ENCODE results near the gene CHEK1. TPM values are rescaled to one million over a fixed set of nuclear protein-coding genes. Genes with fewer than 3 reads are reported as not detected.

The CHEK1 gene
- polyA plus RNA-seq, 1 donor (not counting 4 experiments of a cell fraction or from before 2014, with no cell fraction given) = 38.2 TPM

- H3K9ac ChIP-seq (ENCODE audit: control insufficient read depth, extremely low read depth, insufficient read depth, low read length) = no peak overlapping the region
- H3K4me2 ChIP-seq (ENCODE audit: control insufficient read depth, extremely low read depth, insufficient read depth, low read depth, low read length) = no peak overlapping the region
- no peak overlapping the region for H3K4me3 ChIP-seq (ENCODE audit: control insufficient read depth in 2 of 3, extremely low read depth in 1 of 3, insufficient read depth in 2 of 3, low read depth in 1 of 3, low read length in 3 of 3)
- dilution Hi-C loops (cut with MboI; ENCODE audit: extremely low pct_ligation_motif_present, low sequenced_read_pairs) = no loop called here
- H3K9me1 ChIP-seq (ENCODE audit: control insufficient read depth, extremely low read depth, insufficient read depth, low read length) = no peaks in the 10 kb centered on the region
- H3K27ac ChIP-seq (ENCODE audit: control insufficient read depth, insufficient read depth, low read length) = no peak overlapping the region
- H3K79me2 ChIP-seq (ENCODE audit: control insufficient read depth, insufficient read depth, low read length) = no peaks in the 10 kb centered on the region
- no peak overlapping the region for H2AFZ ChIP-seq (ENCODE audit: control insufficient read depth, low read length)
- peaks cover 33 to 37% of the 10 kb centered on the region in 2 experiments for H3K36me3 ChIP-seq (ENCODE audit: control insufficient read depth in 2 of 2, extremely low read depth in 1 of 2, insufficient read depth in 2 of 2, low read length in 2 of 2)
- H3K4me1 ChIP-seq (ENCODE audit: control insufficient read depth, extremely low read depth, insufficient read depth, low read length) = no peaks in the 10 kb centered on the region
- H4K20me1 ChIP-seq (ENCODE audit: control insufficient read depth, extremely low read depth, insufficient read depth, low read length) = no peaks in the 10 kb centered on the region
- TF ChIP-seq EZH2 (IDR thresholded peaks at IDR 0.05; ENCODE audit: low read length) (no peak), CTCF (optimal IDR thresholded peaks at IDR 0.05 in 1 of 3, IDR thresholded peaks at IDR 0.05 in 1 of 3, conservative IDR thresholded peaks at IDR 0.05 in 1 of 3; ENCODE audit: extremely low read depth in 1 of 3, insufficient read depth in 2 of 3, low read length in 3 of 3) (no peak)
- no peaks in the 10 kb centered on the region for H3K27me3 ChIP-seq (ENCODE audit: control insufficient read depth, extremely low read depth, insufficient read depth, low read length)
- no peaks in the 10 kb centered on the region for H3K9me3 ChIP-seq (ENCODE audit: control insufficient read depth, low read depth, low read length)
- DNase-seq (ENCODE audit: low read depth, low spot score) (no peak), FAIRE-seq (no peak)
Measured at GRCh38 chr11:125609545-125609944, 15.4 kb upstream of the CHEK1 start.

- dilution Hi-C loops (cut with MboI; ENCODE audit: extremely low pct_ligation_motif_present, low sequenced_read_pairs) = no loop called here
Measured at GRCh38 chr11:125618383-125618782, 6.6 kb upstream of the CHEK1 start.

More at GRCh38 chr11:125618383-125618782, 6.6 kb upstream of the CHEK1 start:
- no peaks in the 10 kb centered on the region for H3K9me1 ChIP-seq (ENCODE audit: control insufficient read depth, extremely low read depth, insufficient read depth, low read length)
- H3K4me3 ChIP-seq (ENCODE audit: control insufficient read depth in 2 of 3, extremely low read depth in 1 of 3, insufficient read depth in 2 of 3, low read depth in 1 of 3, low read length in 3 of 3) = no peak overlapping the region
- H4K20me1 ChIP-seq (ENCODE audit: control insufficient read depth, extremely low read depth, insufficient read depth, low read length) = no peaks in the 10 kb centered on the region
- no peak overlapping the region for H3K4me2 ChIP-seq (ENCODE audit: control insufficient read depth, extremely low read depth, insufficient read depth, low read depth, low read length)
- H3K27ac ChIP-seq (ENCODE audit: control insufficient read depth, insufficient read depth, low read length) = no peak overlapping the region
- H2AFZ ChIP-seq (ENCODE audit: control insufficient read depth, low read length) = no peak overlapping the region
- FAIRE-seq (no peak), DNase-seq (ENCODE audit: low read depth, low spot score) (no peak)
- no peaks in the 10 kb centered on the region for H3K79me2 ChIP-seq (ENCODE audit: control insufficient read depth, insufficient read depth, low read length)
- TF ChIP-seq CTCF (optimal IDR thresholded peaks at IDR 0.05 in 1 of 3, IDR thresholded peaks at IDR 0.05 in 1 of 3, conservative IDR thresholded peaks at IDR 0.05 in 1 of 3; ENCODE audit: extremely low read depth in 1 of 3, insufficient read depth in 2 of 3, low read length in 3 of 3) (no peak), EZH2 (IDR thresholded peaks at IDR 0.05; ENCODE audit: low read length) (no peak)
- peaks cover 13% of the 10 kb centered on the region for H3K4me1 ChIP-seq (ENCODE audit: control insufficient read depth, extremely low read depth, insufficient read depth, low read length)
- H3K9ac ChIP-seq (ENCODE audit: control insufficient read depth, extremely low read depth, insufficient read depth, low read length) = no peak overlapping the region
- H3K27me3 ChIP-seq (ENCODE audit: control insufficient read depth, extremely low read depth, insufficient read depth, low read length) = no peaks in the 10 kb centered on the region
- H3K9me3 ChIP-seq (ENCODE audit: control insufficient read depth, low read depth, low read length) = no peaks in the 10 kb centered on the region
- peaks cover 15 to 40% of the 10 kb centered on the region in 2 experiments for H3K36me3 ChIP-seq (ENCODE audit: control insufficient read depth in 2 of 2, extremely low read depth in 1 of 2, insufficient read depth in 2 of 2, low read length in 2 of 2)

Data from keratinocyte (primary cell).